A673 (cell line): Measurements from ENCODE around the gene CEACAM3.

Experiments
- CTCF ChIP-seq: fragments of 300-800, 200-600 bp; sonication (generic); conservative IDR thresholded peaks from 2 replicates; pipeline ENCODE4 v1.5.1; 2017; ENCODE audit warnings: low read depth, mild to moderate bottlenecking, antibody characterized with exemption, low read length, moderate library complexity, mixed read lengths
- EZH2 ChIP-seq: fragments of 200-600 bp; sonication (generic); IDR thresholded peaks from 2 replicates; pipeline ENCODE4 v1.6.1; 2017; ENCODE audit warnings: borderline replicate concordance, low read depth, mild to moderate bottlenecking, mixed read lengths, antibody characterized with exemption, low read length; ENCODE audit not compliant: poor library complexity, severe bottlenecking

- TF ChIP-seq CTCF = no peak
- no peak for TF ChIP-seq EZH2
These were observed 55.1 kb downstream of the CEACAM3 start for GRCh38 chr19:41851456-41851855.
